C4-2B (cell line): ENCODE results near the gene PDE8B.

Experiments
- CTCF ChIP-seq: fragments of 450-650 bp; conservative IDR thresholded peaks from 2 replicates; pipeline ENCODE4 v1.5.1; 2017; ENCODE audit warnings: mild to moderate bottlenecking
- ZFX ChIP-seq: fragments of 450-650 bp; IDR thresholded peaks from 2 replicates; pipeline ENCODE4 v1.6.1; 2017

- TF ChIP-seq CTCF: no peak
- no peak for TF ChIP-seq ZFX
Measured at GRCh38 chr5:77266291-77266690, 55.8 kb downstream of the PDE8B start.
